Activated CD8-positive, alpha-beta memory T cell treated with anti-CD3 and anti-CD28 coated beads, Interleukin-2, amount 50 U/mL, for 4 hours (primary cell): Measurements from ENCODE around the gene GRM5.
"Not testable (repeated sequence)": the region's sequence is repeated elsewhere in the genome, so short reads cannot be mapped to it uniquely, and the experiment has no call there.

Experiments used
- DNase-seq: peaks from one replicate; pipeline ENCODE4 v3.0.0-alpha.2; 2020

Gene GRM5

DNA sequence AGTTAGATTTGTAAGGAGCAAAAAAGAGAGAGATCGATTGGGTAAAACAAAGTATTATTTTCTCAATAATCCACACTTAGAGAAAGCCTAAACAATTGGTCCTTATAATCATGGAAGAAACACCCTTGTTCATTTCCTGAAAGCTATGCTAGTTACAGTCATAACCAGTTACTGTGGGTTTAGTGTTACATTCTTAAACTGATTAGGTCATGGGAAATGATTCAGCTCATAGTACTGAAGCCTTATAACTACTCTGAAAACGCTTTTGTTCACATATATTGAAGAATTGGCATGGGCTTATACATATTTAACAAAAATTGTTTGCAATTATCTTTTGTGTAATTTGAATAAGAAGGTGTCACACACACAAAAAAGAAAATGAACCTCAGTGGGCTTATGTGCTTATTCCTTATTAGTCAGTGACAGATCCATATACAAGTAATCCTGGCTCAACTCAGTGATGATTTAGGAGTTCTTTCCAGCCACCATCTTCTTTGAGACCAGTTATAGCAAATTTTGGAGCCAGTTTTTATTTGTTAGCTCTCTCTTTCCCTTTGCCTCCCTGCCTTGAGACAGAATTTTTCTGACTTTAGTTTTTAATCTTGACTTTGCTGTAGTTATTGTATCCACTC, 529.8 kb downstream of the GRM5 start:
- DNase-seq, result no peak

DNA sequence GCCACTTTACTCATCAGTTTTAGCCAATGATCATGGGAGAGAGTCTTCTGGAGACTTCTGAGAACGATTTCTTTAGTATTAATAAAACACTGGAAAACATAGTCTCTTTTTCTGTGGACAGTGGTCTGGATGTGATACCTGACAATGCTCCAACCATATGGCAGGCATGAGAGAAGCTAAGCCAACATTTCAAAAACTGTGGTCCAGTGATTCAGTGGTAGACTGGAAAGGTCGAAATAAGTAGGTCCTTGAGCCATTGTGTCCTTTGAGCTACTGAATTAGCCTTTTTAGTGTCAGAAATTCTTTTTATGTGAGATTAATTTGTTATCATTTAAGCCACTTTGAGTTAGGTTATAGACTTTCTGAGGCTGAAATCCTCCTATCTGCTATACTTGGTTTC, 530.5 kb downstream of the GRM5 start:
- DNase-seq, result no peak

DNA sequence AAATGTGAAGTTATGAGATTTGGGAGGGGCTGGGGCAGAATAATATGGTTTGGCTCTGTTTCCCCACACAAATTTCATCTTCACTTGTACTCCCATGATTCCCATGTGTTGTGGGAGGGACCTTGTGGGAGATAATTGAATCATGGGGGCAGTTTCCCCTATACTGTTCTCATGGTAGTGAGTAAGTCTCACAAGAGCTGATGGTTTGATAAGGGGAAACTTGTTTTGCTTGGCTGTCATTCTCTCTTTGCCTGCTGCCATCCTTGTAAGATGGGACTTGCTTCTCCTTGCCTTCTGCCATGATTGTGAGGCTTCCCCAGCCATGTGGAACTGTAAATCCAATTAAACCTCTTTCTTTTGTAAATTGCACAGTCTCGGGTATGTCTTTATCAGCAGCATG, 531.1 kb downstream of the GRM5 start:
- not testable (repeated sequence) for DNase-seq

DNA sequence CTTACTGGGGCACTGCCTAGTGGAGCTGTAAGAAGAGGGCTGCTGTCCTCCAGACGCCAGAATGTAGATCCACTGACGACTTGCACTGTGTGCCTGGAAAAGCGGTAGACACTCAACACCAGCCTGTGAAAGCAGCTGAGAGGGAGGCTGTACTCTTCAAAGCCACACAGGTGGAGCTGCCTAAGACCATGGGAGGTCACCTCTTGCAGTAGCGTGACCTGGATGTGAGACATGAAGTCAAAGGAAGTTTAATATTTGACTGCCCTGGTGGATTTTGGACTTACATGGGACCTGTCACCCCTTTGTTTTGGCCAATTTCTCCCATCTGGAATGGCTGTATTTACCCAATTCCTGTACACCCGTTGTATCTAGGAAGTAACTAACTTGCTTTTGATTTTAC, 531.6 kb downstream of the GRM5 start:
- DNase-seq, result no peak

DNA sequence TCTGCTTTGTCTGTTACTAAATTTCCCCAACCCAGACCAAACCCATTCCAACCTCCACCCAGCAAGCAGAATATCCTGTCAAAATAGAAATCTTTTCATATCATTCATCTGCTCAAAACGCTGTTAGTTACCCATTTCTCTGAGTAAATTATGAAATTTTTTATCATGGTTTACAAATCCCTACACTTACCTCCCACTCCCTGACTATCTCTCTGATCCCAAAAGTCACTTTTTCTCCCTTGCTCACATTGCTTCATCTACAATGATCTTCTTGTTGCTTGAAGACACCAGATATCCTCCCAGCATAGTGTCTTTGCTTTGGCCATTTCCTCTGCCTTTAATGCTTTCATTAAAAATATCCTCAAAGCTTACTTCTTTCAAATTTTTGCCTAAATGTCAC, 532.8 kb downstream of the GRM5 start:
- DNase-seq, result no peak

DNA sequence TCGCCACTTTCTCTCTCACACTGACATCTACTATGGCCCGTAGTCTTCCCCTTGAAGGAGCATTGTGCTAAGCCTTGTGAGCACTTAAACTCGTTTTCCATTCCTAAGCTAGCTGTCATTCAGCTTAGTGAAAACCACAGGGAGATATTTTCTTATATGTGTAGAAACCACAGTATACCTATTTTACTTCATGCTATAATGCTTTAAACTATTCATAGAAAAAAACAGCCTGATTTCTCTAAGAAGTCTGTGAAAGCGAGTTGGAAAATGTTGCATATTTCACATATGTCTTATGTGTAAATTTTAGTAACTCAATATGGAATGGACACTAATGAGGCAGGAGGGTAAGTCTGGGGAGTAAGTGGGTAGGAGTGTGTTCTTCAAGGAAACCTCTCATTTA, 534.0 kb downstream of the GRM5 start:
- no peak for DNase-seq

DNA sequence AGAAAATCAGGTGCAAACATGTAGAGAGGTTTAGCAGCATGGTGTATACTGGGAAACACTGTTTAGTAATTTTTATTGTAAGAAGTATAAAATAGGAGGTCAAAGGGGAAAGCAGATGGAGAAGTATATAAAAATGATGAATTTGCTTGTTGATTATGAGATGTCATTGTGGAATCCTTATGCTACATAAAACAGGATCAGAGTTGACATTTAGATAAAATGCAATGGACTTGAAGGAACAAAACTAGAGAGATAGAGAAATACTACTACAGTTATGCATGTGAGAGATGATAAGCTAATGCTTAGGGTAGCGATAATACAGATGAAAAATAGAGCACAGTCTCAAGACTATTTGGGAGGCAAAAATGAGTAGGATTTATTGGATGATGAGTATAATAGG, 536.4 kb downstream of the GRM5 start:
- no peak for DNase-seq

DNA sequence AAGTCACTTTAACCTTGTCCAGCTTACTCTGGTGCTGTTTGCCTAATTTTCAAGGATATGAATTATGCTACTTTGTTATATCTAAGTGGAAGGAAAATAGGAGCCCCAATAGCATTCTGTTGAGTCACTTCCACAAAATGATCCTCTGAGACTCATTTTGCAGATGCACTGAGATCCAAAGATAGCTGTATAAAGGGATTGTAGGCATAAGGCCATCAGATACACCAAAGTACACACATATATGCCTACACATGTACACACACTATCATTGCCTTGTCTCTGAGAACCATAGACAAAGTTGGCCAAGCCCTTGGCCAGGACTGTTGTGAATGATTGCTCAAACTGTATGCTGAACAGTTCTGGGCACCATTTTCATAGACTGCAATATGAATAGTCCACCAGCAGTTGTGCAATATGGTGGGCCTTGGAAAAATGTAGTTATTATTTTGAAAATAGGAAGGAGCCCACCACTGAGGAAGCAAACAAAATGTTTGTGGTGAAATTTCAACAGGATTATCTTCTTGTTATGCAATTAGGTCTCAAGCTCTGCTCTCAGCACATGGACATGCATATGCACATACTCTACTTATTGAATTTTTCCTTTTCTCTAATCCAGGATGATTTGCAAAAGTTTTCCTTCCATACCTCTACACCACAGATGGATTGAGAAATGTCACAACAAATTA, 542.3 kb downstream of the GRM5 start:
- no peak for DNase-seq

DNA sequence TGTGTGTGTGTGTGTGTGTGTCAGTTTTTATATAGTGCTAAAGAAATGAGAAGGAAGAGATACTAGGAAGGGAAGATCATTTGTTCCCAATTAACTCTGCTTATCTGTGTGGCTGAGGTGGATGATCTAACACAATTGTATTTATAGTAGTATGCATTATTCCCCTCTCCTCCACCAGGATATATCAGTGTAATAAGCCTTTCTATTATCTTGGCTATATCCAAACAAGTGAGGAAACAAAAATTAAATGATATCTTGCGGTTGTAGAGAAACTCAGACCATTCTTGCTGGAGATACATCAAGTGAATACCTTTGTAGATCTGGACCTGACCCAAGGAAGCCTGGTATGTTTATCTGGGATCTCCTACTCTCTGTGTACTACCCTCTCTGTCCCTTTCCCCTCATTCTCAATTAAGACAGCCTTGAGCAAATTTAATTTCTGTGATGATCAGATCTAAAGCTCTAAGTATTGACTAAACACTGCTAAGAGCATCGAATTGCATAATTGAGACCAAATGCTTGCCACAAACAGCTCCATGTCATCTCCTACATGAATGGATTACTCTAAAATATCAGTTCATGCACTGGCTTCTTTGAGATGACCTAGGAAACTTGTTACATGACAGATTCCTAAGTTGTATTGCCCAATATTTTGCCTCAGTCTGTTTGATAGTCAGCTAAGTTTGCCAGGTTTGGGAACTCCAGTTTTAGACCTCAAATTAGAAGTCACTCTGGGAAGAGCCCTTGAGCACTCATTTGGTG, 543.0 kb downstream of the GRM5 start:
- DNase-seq, result no peak

DNA sequence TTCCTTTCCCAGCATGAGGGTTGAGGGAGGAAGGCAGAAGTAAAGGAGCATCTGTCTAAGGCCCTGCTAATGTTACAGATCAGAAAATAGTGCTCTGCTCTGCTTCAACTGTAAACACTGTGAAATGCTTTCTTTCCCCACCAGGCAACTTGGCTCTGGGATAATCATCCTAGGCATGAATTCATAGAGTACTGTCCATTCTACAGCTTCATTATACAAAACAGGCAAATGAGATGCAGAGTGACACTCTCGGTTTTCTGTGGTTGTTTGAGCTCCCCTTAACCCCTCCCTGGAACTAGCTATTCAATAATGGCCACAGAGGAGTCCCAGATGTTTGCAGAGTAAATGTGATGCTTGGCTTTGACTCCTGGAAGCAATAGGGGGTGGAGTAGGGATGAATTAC, 544.0 kb downstream of the GRM5 start:
- no peak for DNase-seq

DNA sequence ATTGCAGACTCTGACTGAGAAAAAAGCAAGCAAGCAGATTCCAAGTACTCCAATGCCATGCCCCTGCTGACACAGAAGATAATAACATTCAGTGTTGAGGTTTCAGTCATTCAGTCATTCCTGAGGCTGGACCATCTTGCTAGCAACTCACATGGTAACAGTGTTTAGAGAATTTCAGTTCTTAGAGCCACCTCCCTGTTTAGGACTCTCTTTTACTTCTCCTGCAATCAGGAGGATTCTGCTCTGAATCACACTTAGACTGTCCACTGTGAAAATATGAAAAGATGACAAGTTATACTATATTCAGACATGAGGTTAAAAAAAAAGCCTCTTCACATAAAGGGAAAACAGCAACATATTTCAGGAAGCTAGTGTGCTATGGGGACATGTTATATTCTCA, 544.4 kb downstream of the GRM5 start:
- no peak for DNase-seq

DNA sequence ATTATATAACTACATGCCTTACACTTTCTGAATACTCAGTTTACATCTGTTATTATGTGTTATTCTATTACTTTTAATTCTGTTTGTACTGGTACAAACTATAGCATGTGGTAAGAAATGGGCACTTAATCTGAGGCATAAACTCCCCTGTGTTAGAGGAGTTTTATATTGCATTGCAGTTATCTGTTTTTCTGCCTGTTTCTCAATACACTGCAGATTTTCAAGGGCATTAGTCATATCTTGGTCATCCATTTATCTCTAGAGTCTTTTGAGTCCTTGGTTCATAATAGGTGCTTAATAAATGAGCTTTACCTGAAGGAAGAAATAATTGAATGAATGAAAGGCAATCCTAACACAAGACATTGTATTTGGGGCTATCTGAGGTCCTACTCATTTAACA, 545.4 kb downstream of the GRM5 start:
- DNase-seq, result no peak

DNA sequence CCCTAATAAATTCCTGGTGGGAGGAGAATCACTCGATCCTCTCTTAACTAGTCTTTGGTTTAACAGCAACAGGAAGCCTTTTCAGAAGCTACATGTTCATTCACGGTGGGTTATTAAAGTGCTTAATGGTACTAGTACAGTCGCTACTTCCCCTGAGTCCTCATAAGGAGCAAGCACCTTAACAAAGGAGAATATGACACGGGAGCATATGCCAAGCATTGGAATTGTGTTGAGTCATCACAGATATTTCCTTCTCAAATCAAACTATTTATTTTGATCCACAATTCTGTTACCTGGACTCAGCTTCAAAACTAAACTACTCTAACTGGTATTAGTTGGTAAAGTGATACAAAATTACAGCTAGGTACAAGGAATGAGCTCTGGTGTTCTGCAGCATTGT, 550.8 kb downstream of the GRM5 start:
- DNase-seq, result no peak

DNA sequence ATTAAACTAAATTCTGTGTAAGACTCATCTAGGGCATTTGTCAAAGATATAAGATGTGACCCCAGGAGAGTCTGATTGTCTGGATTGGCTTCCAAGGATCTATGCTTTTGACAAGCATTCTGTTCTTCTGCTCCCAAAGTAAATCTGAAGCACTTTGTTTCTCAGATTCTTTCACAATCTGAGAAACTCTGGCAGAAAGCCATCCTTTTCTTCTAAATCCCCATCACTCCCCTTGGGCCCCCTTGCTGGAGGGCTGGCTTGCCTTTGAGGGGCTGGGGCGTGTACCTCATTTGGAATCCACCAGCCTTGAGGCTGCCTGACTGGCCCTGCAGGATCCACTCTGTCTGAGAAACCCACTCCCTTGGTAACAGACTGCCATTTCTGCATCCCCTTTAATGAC, 554.8 kb downstream of the GRM5 start:
- DNase-seq, result no peak

DNA sequence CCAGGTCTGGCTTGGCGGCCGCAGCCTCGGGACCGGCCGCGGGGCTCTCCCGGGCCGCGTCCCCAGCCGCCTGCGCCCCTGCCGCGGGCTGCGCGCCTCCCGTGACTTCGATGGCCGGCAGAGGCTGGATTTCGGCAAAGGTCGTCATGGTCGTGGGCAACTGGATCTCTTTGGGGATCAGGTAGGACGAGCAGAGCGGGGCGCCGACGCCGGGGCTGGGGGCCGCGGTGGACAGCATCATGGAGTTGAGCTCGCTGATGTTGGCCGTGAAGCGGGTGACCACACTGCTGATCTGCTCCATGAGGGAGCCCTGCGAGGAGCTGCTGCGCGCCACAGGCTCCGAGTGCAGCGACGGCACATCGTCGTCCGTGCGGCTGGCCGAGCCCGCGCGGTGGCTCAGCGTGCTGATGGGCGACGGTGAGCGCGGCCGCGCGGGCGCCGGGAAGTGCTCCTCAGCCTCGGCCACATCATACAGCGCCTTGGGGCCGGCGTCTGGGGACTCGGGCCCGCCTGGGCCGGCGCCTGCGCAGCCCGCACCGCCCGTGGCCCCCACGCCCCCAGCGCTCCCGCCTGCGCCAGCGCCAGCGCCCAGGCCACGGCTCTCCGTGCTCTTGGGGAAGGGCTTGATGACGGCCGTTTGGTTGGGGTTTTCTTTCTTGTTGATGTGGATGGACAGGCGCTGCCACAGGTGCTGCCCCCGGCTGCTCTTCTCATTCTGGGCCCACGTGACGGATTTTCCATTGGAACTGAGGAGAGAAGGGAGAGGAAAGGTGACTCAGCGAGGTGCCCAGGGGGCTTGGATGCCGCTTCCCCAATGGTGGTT, 556.8 kb downstream of the GRM5 start:
- no peak for DNase-seq

DNA sequence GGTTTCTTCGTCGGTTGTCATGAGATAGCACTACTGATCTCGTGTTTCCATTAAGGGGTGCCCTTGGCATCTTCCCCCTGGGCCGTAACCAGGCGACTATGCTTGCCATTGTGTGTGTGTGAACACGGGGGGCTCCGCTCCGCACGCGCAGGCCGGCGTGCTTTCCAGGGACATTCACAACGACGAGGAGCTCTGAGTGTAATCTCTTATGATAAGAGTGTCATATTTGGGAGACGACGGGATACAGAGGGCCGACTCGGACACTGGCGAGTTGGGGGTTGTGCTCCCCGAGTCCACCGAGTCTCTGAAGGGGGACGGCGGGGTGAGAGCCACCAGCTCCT, 557.4 kb downstream of the GRM5 start:
- DNase-seq, result no peak

DNA sequence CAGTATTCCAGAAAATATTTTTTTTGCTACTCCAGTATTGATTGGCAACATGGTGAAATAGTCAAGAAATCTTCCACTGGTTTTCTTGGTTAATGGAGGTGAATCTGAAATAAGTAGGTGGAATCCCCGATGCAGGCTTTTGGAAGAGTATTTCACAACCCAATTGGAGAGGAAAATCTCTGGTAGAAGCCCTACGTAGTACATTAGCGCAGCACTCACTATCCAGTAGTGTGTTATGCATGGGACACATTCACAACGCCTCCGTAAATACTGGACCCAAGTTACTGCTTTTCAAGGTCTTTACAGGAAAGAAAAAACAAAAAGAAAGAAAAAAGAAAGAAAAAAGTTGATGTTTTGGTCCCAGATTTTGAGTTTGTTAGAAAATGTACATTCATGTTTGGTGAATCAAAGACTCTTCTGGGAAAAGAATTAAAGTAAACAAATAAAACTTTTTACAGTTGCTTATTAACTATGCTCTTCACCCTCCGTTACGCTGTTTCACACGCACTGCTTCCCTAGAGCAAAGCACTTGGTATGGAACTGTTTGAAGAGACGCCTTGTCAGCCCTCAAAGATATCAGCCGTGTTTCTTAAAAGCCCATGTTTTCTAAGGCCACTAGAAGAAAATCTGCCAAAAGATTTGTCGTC, 557.9 kb downstream of the GRM5 start:
- no peak for DNase-seq

DNA sequence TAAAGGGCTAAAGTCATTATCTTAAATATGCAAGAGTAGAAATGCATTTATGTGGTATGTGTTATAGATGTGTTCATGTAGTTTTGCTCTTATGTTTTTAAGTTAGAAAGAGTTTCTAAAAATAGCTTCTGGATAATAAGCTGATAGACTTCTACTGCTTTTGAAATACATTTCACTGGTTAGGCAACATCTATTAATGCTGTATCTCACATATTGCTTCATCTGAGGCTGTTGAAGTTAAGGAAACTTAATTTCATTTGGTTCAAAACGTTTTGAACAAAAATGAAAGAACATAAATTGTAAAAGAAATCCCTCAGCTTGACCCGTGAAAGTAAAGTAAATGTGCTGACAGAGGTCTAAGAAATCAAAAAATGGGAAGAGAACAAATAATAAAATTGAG, 564.2 kb downstream of the GRM5 start:
- DNase-seq, result no peak

DNA sequence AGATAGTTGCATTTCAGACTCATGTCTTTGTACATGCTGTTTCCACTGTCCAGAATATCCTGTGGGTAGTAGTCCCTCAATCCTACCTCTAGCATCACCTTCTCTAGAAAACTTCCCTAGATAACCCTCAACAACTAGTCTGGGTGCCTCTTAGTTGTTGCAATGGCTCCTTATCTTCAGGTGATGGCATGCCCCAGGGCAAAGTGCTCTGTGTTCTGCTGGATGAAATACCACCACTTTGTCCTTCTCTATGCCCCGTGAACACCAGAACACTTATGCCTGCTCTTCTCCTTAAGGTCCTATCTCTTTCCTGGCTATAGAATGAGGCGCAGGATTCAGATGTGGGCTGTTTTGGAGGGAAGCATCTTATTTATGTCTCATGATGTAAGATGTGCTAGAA, 569.9 kb downstream of the GRM5 start:
- no peak for DNase-seq

DNA sequence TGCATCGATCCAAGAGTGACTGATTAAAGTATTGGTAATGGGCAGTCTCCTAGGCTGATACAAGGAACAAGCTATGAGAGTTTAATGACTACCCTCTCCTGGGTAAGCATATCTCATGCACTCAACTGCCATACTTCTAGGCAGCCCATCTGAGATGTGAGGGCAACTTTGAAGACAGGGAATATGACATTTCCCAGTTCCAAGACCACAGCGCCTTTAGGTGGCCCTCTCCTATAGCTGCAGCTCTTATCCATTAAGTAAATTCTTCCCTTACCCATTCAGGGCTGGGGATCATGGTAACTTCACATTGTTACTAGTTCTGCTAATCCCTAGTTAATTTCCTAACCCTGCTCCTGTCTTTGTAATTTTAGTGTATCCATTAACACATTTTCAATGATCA, 570.9 kb downstream of the GRM5 start:
- no peak for DNase-seq

DNA sequence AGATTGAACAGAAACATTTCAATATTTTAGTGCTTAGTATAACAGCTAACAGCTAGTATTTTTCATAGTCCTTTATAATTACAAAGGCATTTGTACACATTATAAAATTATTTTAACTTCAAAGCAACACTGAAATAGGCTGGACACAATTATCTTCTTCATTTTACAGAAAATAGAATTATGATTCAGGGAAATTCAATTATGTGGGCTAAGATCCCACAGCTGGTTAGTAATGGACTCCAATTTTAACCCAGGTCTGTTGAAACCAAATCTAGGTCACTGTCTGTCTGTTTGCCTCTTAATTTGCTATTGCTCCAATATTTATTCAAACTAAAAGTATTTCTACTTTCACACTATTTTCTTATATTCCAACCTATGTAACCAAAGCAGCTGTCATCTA, 574.1 kb downstream of the GRM5 start:
- no peak for DNase-seq

DNA sequence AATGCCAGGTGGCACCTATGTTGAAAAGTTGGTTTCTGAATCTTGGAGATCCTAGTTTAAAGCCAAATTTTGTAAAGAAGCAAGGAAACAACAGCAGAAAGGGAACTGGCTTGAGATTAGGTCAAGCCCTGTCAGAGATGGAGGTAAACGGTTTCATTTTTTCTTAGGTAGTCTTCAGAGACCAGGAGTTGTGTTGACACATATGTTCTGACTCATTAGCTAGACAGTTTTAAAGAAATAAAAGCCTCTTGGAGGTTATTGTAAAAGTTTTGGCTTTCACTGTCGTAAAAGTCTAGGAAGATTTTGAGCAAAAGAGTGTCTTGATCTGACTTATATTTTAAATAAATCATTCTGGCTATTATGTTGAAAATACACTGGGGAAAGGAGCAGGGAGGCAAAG, 576.8 kb downstream of the GRM5 start:
- no peak for DNase-seq

DNA sequence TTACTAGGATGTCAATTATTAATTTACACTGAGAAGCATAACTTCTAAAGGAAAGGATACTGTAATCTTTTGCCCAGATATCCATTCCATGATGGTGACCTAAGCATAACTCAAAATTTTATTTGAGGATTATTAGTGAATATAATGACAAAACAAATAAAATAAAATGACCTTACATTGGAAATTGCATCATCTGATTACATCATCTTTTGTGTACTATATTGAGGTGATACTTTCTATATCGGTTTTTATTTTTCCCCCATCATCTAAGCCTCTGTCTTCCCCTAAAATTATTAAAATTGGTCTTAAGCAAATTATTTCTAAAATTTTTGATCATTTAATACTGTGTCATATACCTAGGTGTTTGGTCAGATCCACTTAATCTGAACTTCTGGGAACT, 578.1 kb downstream of the GRM5 start:
- DNase-seq, result no peak
